DOHH2 (cell line): Measurements from ENCODE around the gene CACNA1A.

ENCODE experiments used
- H3F3A ChIP-seq: fragments of 200-600 bp; sonication (generic), shearing (Covaris generic); 2 replicates; pipeline ENCODE4 v1.6.0; 2016; ENCODE audit warnings: antibody characterized with exemption, mild to moderate bottlenecking; ENCODE audit not compliant: control insufficient read depth, insufficient read depth
- H3K27ac ChIP-seq: fragments of 200-600 bp; sonication (generic); 2 replicates; pipeline ENCODE4 v1.5.1; 2014; ENCODE audit warnings: low read depth, mild to moderate bottlenecking, low read length, moderate library complexity
- H3K27me3 ChIP-seq: fragments of 200-600 bp; sonication (generic); 2 replicates; pipeline ENCODE4 v1.6.1; 2014; ENCODE audit warnings: mild to moderate bottlenecking, low read length, mixed read lengths; ENCODE audit not compliant: control insufficient read depth
- H3K36me3 ChIP-seq: fragments of 200-600 bp; sonication (generic); 2 replicates; pipeline ENCODE4 v1.6.1; 2014; ENCODE audit warnings: mild to moderate bottlenecking, low read length, moderate library complexity, mixed read lengths; ENCODE audit not compliant: control insufficient read depth
- H3K4me1 ChIP-seq: fragments of 200-600 bp; sonication (generic); 2 replicates; pipeline ENCODE4 v1.6.1; 2014; ENCODE audit warnings: mild to moderate bottlenecking, low read length, mixed read lengths; ENCODE audit not compliant: control insufficient read depth
- H3K4me2 ChIP-seq: fragments of 200-600 bp; sonication (generic); 2 replicates; pipeline ENCODE4 v1.6.0; 2014; ENCODE audit warnings: mild to moderate bottlenecking, low read length, moderate library complexity
- H3K4me3 ChIP-seq: fragments of 200-600 bp; sonication (generic); 2 replicates; pipeline ENCODE4 v1.5.1; 2014; ENCODE audit warnings: mild to moderate bottlenecking, low read length, mixed read lengths
- H3K79me2 ChIP-seq: fragments of 200-600 bp; sonication (generic); 2 replicates; pipeline ENCODE4 v1.6.1; 2014; ENCODE audit warnings: mild to moderate bottlenecking, low read length, mixed read lengths; ENCODE audit not compliant: control insufficient read depth
- H3K9me2 ChIP-seq: fragments of 200-600 bp; sonication (generic); replicated peaks from 2 replicates; pipeline ENCODE4 v1.6.1; 2014; ENCODE audit warnings: mild to moderate bottlenecking, low read length, mixed read lengths; ENCODE audit not compliant: control insufficient read depth
- H3K9me3 ChIP-seq: fragments of 200-600 bp; sonication (generic); 2 replicates; pipeline ENCODE4 v1.6.1; 2014; ENCODE audit warnings: antibody characterized with exemption, low read length, mixed read lengths; ENCODE audit not compliant: control insufficient read depth, insufficient read depth
- H4K20me1 ChIP-seq: fragments of 200-600 bp; sonication (generic); 2 replicates; pipeline ENCODE4 v1.6.0; 2014; ENCODE audit warnings: low read depth, mild to moderate bottlenecking, antibody characterized with exemption, low read length, moderate library complexity; ENCODE audit not compliant: control insufficient read depth, insufficient read depth
- CTCF ChIP-seq: fragments of 200-600 bp; sonication (generic); IDR thresholded peaks from one replicate; pipeline ENCODE4 v1.5.1; 2014; ENCODE audit warnings: antibody characterized with exemption, mild to moderate bottlenecking, low read depth, low read length; ENCODE audit not compliant: poor library complexity, severe bottlenecking
- EZH2phosphoT487 ChIP-seq: fragments of 200-600 bp; sonication (generic); IDR thresholded peaks from 2 replicates; pipeline ENCODE4 v1.6.1; 2017; ENCODE audit warnings: borderline replicate concordance, mild to moderate bottlenecking, antibody characterized with exemption, low read length, moderate library complexity, mixed read lengths

The CACNA1A gene

DNA sequence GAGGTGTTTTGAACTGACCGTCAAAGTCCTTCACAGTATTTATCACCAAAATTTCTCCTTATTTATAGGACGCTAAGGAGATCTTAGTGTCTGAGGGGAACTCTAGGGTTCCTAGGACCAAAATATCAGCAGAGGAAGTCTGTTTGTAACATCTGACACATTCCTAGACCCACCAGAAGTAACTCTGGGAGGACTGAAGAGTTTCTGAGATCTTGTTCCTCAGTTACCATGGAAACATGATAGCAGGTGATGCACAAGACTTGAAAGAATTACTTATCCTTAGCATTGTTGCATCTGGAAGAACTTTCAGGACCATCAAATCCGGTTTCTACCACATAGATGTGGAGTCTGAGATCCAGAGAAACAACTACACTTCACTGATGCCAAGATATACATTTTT is 191.5 kb downstream of the CACNA1A start:
- no peaks in the 10 kb centered on the region for H4K20me1 ChIP-seq
- H3K79me2 ChIP-seq: no peaks in the 10 kb centered on the region
- no peak overlapping the region for H3K27ac ChIP-seq
- no peaks in the 10 kb centered on the region for H3K9me3 ChIP-seq
- H3K4me1 ChIP-seq: no peaks in the 10 kb centered on the region
- H3K36me3 ChIP-seq: no peaks in the 10 kb centered on the region
- no peaks in the 10 kb centered on the region for H3K9me2 ChIP-seq
- no peaks in the 10 kb centered on the region for H3F3A ChIP-seq
- TF ChIP-seq EZH2phosphoT487 (no peak), CTCF (no peak)
- no peak overlapping the region for H3K4me2 ChIP-seq
- H3K4me3 ChIP-seq: no peak overlapping the region
- no peaks in the 10 kb centered on the region; the same call in 1 of the 2 replicates for H3K27me3 ChIP-seq

- no peaks in the 10 kb centered on the region for H3K4me1 ChIP-seq
- no peaks in the 10 kb centered on the region for H3F3A ChIP-seq
- H3K4me3 ChIP-seq: no peak overlapping the region
- H3K9me2 ChIP-seq: no peaks in the 10 kb centered on the region
- TF ChIP-seq CTCF (no peak), EZH2phosphoT487 (no peak)
- no peak overlapping the region for H3K4me2 ChIP-seq
- H3K36me3 ChIP-seq: no peaks in the 10 kb centered on the region
- H3K27me3 ChIP-seq: no peaks in the 10 kb centered on the region; the same call in 1 of the 2 replicates
- no peaks in the 10 kb centered on the region for H3K9me3 ChIP-seq
- no peaks in the 10 kb centered on the region for H3K79me2 ChIP-seq
- no peak overlapping the region for H3K27ac ChIP-seq
- H4K20me1 ChIP-seq: no peaks in the 10 kb centered on the region
Measured at GRCh38 chr19:13313875-13314274, 192.4 kb downstream of the CACNA1A start.

- Histone ChIP-seq H4K20me1 (no peaks in the 10 kb centered on the region), H3K9me3 (no peaks in the 10 kb centered on the region), H3K79me2 (no peaks in the 10 kb centered on the region), H3K4me3 (no peak overlapping the region), H3K27ac (no peak overlapping the region), H3K4me1 (no peaks in the 10 kb centered on the region), H3K9me2 (no peaks in the 10 kb centered on the region), H3F3A (no peaks in the 10 kb centered on the region), H3K4me2 (no peak overlapping the region), H3K36me3 (no peaks in the 10 kb centered on the region), H3K27me3 (no peaks in the 10 kb centered on the region; the same call in 1 of the 2 replicates)
- TF ChIP-seq EZH2phosphoT487: no peak
- no peak for TF ChIP-seq CTCF
Measured at GRCh38 chr19:13309864-13310263, 196.4 kb downstream of the CACNA1A start.
